Activated CD8-positive, alpha-beta memory T cell treated with anti-CD3 and anti-CD28 coated beads for 48 hours (primary cell): ENCODE results near the gene KCTD2.

Experiments used
- DNase-seq, 3 experiments: peaks; one replicate each; pipeline ENCODE4 v3.0.0-alpha.2; 2020; ENCODE audit warnings: low read depth in 2 of 3, low spot score in 2 of 3

Gene KCTD2

GRCh38 chr17:75075597-75076336 is 28.7 kb downstream of the KCTD2 start:
- DNase-seq: no peak

- no peak for DNase-seq
These were observed 30.1 kb downstream of the KCTD2 start for GRCh38 chr17:75077072-75077495.

- peak in 1 of 3 experiments; percentile 44 for DNase-seq
These were observed 30.7 kb downstream of the KCTD2 start for GRCh38 chr17:75077496-75078283.

GRCh38 chr17:75078284-75079022 is 31.4 kb downstream of the KCTD2 start:
- no peak for DNase-seq

GRCh38 chr17:75079023-75079373 is 32.0 kb downstream of the KCTD2 start:
- no peak for DNase-seq

GRCh38 chr17:75081611-75082540 is 34.9 kb downstream of the KCTD2 start:
- no peak for DNase-seq

GRCh38 chr17:75082683-75083082 is 35.7 kb downstream of the KCTD2 start:
- DNase-seq: no peak

- no peak for DNase-seq
These were observed 37.1 kb downstream of the KCTD2 start for GRCh38 chr17:75084039-75084660.

- DNase-seq: no peak
These were observed 39.6 kb downstream of the KCTD2 start for GRCh38 chr17:75086496-75087181.

GRCh38 chr17:75087182-75087557 is 40.1 kb downstream of the KCTD2 start:
- DNase-seq: no peak

- DNase-seq: no peak
These were observed 40.8 kb downstream of the KCTD2 start, which contains the start of gene SLC16A5 for GRCh38 chr17:75087558-75088453. Gene SLC16A5, plus strand, starts transcription at chr17:75087954. Its CDS starts 5,683 bp downstream, at chr17:75093637.

GRCh38 chr17:75088465-75089417 is 41.7 kb downstream of the KCTD2 start:
- DNase-seq: no peak

- no peak for DNase-seq
These were observed 44.1 kb downstream of the KCTD2 start for GRCh38 chr17:75090871-75091854.

- DNase-seq: no peak
These were observed 44.9 kb downstream of the KCTD2 start for GRCh38 chr17:75091855-75092327.

- DNase-seq: no peak
These were observed 46.6 kb downstream of the KCTD2 start for GRCh38 chr17:75093548-75094158.
